H1 (cell line): Measurements from ENCODE around the gene KCNJ16. TPM values are rescaled to one million over a fixed set of nuclear protein-coding genes. Genes with fewer than 3 reads are reported as not detected.

Experiments used
- JUND ChIP-seq: IDR thresholded peaks from 2 replicates; pipeline ENCODE4 v1.6.1; 2011; ENCODE audit warnings: mild to moderate bottlenecking, improper control_type of control experiment, low read length
- SIX5 ChIP-seq: IDR thresholded peaks from 2 replicates; pipeline ENCODE4 v1.6.1; 2011; ENCODE audit warnings: mild to moderate bottlenecking, low read depth, low read length
- polyA plus RNA-seq, 7 experiments: library from polyadenylated mRNA; depleted of rRNA in 3 of 7; stranded (reverse) in 5 of 7; unstranded in 2 of 7; fragments of >200 nt in 5 of 7; fragments of 200-250 nt in 2 of 7; gene quantifications; 1 replicate in 5 of 7; 2 replicates in 1 of 7; 4 replicates in 1 of 7; pipeline versions ENCODE4 v1.2.1 to v1.2.3, GENCODE V29; 2011 to 2013; ENCODE audit warnings: missing spikeins in 2 of 7, mixed read lengths in 2 of 7
- total RNA-seq: library from RNA; stranded (reverse); fragmentation: NEBNext Ultra II Directional; extraction: Animal tissue kit (Norgen Biotek cat#: 25700); gene quantifications from 2 replicates; pipeline ENCODE4 v1.2.1, GENCODE V29; 2021
- TF ChIP-seq, protein P1 (sequence below): IDR thresholded peaks from 2 replicates; pipeline ENCODE4 v1.6.1; 2012; ENCODE audit warnings: low read length, inconsistent platforms
- TF ChIP-seq, protein P2 (sequence below): IDR thresholded peaks from 2 replicates; pipeline ENCODE4 v1.6.1; 2011; ENCODE audit warnings: low read depth, mild to moderate bottlenecking, low read length; ENCODE audit not compliant: insufficient read depth

KCNJ16 gene
- total and polyA plus RNA-seq, 2 of the 8 experiments (the other 6 are each of a cell fraction or from before 2014, with no cell fraction given) = not detected

DNA sequence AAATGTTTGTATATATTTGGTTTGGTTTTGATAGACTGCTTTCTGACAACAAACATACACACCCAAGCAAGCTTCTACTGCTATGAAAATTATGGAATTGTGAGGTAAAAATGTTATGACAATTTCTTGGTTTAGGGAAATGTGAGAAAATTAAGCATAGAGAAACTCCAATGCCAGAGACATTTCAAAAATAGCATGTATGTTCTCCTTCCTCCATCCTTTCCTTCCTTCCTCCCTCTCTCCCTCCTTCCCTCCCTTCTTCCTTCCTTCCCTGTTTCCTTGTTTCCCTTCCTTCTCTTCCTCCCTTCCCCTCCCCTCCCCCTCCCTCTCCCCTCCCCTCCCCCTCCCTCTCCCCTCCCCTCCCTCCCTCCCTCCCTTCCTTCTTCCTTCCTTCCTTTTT, 109.2 kb downstream of the KCNJ16 start (continued):
- no peak for TF ChIP-seq JUND
- TF ChIP-seq, protein P1, sequence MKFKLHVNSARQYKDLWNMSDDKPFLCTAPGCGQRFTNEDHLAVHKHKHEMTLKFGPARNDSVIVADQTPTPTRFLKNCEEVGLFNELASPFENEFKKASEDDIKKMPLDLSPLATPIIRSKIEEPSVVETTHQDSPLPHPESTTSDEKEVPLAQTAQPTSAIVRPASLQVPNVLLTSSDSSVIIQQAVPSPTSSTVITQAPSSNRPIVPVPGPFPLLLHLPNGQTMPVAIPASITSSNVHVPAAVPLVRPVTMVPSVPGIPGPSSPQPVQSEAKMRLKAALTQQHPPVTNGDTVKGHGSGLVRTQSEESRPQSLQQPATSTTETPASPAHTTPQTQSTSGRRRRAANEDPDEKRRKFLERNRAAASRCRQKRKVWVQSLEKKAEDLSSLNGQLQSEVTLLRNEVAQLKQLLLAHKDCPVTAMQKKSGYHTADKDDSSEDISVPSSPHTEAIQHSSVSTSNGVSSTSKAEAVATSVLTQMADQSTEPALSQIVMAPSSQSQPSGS = no peak
- TF ChIP-seq, protein P2, sequence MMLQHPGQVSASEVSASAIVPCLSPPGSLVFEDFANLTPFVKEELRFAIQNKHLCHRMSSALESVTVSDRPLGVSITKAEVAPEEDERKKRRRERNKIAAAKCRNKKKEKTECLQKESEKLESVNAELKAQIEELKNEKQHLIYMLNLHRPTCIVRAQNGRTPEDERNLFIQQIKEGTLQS = no peak
- TF ChIP-seq SIX5 = no peak
